ENCODE data around the gene QKI. TPM values are rescaled to one million over a fixed set of nuclear protein-coding genes. Genes with fewer than 3 reads are reported as not detected.

QKI gene
- total RNA-seq, 1 donor from 2014 or later = 247 TPM

DNA sequence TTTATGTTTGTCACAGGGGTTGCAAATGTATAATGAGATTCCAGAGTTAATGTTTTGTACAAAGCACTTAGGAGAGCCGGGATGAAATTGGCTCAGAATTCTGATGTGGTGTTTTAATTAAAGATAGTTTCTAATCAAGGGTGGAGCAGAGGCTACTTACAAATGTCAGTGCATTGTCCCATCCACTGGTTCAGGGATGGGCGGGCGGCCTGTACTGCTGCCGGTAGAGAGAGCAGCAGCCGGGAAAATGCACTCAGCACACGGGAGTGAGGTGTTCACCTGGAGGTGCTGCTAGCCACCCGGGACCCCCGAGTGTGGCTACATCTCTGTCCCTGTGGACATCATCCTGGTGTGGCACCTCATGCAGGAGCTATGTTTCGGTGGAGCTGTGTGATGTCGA, 193.3 kb downstream of the QKI start:
- intact Hi-C loops (cut with DNase I) = no loop called here
- Histone ChIP-seq H3K36me3 (no peaks in the 10 kb centered on the region), H3K27ac (no peak overlapping the region), H3K27me3 (ENCODE audit: low read depth) (no peaks in the 10 kb centered on the region), H3K4me1 (no peaks in the 10 kb centered on the region), H3K4me3 (no peak overlapping the region), H3K9me3 (no peaks in the 10 kb centered on the region)
- TF ChIP-seq, protein P1, sequence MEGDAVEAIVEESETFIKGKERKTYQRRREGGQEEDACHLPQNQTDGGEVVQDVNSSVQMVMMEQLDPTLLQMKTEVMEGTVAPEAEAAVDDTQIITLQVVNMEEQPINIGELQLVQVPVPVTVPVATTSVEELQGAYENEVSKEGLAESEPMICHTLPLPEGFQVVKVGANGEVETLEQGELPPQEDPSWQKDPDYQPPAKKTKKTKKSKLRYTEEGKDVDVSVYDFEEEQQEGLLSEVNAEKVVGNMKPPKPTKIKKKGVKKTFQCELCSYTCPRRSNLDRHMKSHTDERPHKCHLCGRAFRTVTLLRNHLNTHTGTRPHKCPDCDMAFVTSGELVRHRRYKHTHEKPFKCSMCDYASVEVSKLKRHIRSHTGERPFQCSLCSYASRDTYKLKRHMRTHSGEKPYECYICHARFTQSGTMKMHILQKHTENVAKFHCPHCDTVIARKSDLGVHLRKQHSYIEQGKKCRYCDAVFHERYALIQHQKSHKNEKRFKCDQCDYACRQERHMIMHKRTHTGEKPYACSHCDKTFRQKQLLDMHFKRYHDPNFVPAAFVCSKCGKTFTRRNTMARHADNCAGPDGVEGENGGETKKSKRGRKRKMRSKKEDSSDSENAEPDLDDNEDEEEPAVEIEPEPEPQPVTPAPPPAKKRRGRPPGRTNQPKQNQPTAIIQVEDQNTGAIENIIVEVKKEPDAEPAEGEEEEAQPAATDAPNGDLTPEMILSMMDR (IDR thresholded peaks at IDR 0.05) = no peak
- no peak for DNase-seq
- ATAC-seq = no peak

DNA sequence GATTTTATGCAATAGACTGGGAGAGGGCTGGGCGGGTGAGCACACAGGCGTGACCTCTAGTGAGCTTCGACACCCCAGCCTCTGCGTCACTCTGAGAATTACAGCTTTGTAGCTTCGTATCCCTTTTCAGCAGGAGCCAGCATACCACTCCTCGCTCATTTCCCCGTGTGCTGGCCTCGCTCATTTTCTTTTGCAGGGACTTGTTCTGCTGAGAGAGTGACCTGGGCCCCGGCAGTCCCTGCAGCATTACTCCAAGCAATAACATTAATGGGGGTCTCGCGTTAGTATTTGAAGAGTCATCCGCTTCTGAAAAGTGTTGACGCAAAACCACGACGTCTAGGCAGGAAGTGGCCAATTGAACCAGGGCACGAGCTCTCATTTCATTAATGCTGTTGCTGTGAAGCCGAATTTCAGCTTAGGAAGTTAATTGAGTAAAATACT, 193.7 kb downstream of the QKI start:
- intact Hi-C loops (cut with DNase I) = no loop called here
- Histone ChIP-seq H3K36me3 (no peaks in the 10 kb centered on the region), H3K9me3 (no peaks in the 10 kb centered on the region), H3K4me3 (no peak overlapping the region), H3K4me1 (no peaks in the 10 kb centered on the region), H3K27me3 (ENCODE audit: low read depth) (no peaks in the 10 kb centered on the region), H3K27ac (no peak overlapping the region)
- TF ChIP-seq, protein P1 (IDR thresholded peaks at IDR 0.05) = no peak
- no peak for ATAC-seq
- no peak for DNase-seq

DNA sequence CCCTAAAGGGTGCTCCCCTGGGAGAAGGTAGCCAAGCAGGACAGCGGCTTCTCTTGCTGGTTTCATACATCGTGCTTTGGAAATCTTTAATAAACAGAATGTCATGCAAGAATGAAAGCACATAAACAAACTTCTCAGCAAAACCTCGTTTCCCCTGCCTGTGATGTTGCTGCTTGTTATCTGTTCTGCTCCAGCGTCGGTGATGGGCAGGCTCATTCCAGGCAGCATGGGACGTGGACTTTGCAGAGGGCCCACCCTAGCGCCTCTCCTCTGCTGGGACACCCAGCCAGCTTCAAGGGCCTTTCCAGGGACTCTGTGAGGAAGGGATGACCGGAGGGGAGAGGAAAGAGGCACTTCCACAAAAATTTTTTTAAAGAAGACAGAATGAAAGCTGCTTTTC, 197.7 kb downstream of the QKI start:
- no peaks in the 10 kb centered on the region for H3K9me3 ChIP-seq
- H3K36me3 ChIP-seq = no peaks in the 10 kb centered on the region
- no peaks in the 10 kb centered on the region for H3K4me1 ChIP-seq
- TF ChIP-seq, protein P1 (IDR thresholded peaks at IDR 0.05) = no peak
- no peak overlapping the region for H3K4me3 ChIP-seq
- intact Hi-C loops (cut with DNase I) = no loop called here
- H3K27ac ChIP-seq = no peak overlapping the region
- DNase-seq (no peak), ATAC-seq (no peak)
- no peaks in the 10 kb centered on the region for H3K27me3 ChIP-seq (ENCODE audit: low read depth)

DNA sequence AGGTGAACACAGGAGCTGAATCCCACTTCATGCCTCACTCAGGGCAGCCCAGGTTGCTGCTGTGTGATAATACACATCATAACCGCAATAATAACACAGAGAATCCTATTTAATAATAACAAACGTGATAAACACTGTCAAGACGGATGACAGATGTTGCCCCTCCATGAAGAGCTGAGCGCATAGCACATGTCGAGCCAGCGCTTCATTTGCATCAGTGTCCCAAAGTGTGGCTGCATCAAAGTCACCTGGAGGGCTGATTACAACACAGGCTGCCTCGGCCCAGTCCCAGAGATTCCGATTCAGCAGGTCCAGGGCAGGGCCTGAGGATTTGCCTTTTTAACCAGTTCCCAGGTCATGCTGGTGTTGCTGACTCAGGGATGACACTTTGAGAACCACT, 198.5 kb downstream of the QKI start:
- Histone ChIP-seq H3K36me3 (no peaks in the 10 kb centered on the region), H3K27me3 (ENCODE audit: low read depth) (no peaks in the 10 kb centered on the region), H3K27ac (no peak overlapping the region), H3K9me3 (no peaks in the 10 kb centered on the region), H3K4me3 (no peak overlapping the region), H3K4me1 (no peaks in the 10 kb centered on the region)
- DNase-seq (no peak), ATAC-seq (no peak)
- intact Hi-C loops (cut with DNase I) = no loop called here
- TF ChIP-seq, protein P1 (IDR thresholded peaks at IDR 0.05) = no peak

DNA sequence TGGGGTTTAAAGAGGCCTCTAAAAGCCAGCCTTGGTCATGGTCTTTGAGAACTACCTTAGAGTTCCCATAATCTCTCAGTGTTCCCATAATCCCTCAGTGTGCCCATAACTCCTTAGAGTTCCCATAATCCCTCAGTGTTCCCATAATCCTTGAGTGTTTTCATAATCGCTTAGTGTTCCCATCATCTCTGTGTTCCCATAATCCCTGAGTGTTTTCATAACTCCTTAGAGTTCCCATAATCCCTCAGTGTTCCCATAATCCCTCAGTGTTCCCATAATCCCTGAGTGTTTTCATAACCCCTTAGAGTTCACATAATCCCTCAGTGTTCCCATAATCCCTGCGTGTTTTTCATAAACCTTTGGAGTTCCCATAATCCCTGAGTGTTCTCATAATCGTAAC, 199.2 kb downstream of the QKI start:
- TF ChIP-seq, protein P1 (IDR thresholded peaks at IDR 0.05) = no peak
- ATAC-seq = no peak

DNA sequence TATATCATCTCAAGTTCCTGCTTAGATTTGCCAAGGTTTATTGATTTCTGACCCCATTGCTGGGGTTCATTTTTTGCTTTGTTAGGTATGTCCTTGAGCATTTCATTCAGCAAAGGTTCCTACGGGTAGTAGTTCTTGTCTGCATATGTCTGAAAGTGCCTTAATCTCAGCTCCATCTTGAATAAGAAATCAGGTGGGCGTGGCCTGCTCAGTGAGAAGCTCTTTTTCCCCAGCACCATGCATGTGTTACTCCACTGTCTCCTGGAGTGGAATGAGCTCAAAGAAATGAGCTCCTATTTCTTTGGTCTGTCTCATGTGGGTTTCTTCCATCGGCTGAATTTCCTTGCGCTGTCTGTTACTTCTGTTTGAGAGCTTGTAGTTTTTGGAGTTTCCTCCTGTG, 201.9 kb downstream of the QKI start:
- Histone ChIP-seq H3K4me3 (no peak overlapping the region), H3K36me3 (no peaks in the 10 kb centered on the region), H3K9me3 (no peaks in the 10 kb centered on the region), H3K4me1 (no peaks in the 10 kb centered on the region), H3K27me3 (ENCODE audit: low read depth) (no peaks in the 10 kb centered on the region), H3K27ac (no peak overlapping the region)
- DNase-seq (no peak), ATAC-seq (no peak)
- TF ChIP-seq, protein P1 (IDR thresholded peaks at IDR 0.05) = no peak
- intact Hi-C loops (cut with DNase I) = no loop called here

More for the DNA sequence above, 199.2 kb downstream of the QKI start:
- H3K4me3 ChIP-seq = no peak overlapping the region
- H3K27me3 ChIP-seq (ENCODE audit: low read depth) = no peaks in the 10 kb centered on the region
- intact Hi-C loops (cut with DNase I) = no loop called here
- no peaks in the 10 kb centered on the region for H3K4me1 ChIP-seq
- H3K9me3 ChIP-seq = no peaks in the 10 kb centered on the region
- no peaks in the 10 kb centered on the region for H3K36me3 ChIP-seq
- DNase-seq = no peak
- no peak overlapping the region for H3K27ac ChIP-seq
